Transverse colon (tissue), 4 donors: ENCODE data around the gene PTPRR. TPM values are rescaled to one million over a fixed set of nuclear protein-coding genes. Genes with fewer than 3 reads are reported as not detected.
"Not testable (repeated sequence)": the region's sequence is repeated elsewhere in the genome, so short reads cannot be mapped to it uniquely, and the experiment has no call there.

ENCODE experiments used
- DNase-seq: peaks from one replicate; pipeline ENCODE4 v3.0.0-alpha.2; 2019
- H3K27ac ChIP-seq, 4 donors: fragments of 200-600 bp; sonication (generic); 2 replicates each; pipeline ENCODE4 v1.5.1; 2016 to 2018; ENCODE audit warnings: inconsistent platforms in 4 of 4
- H3K27me3 ChIP-seq: fragments of 200-600 bp; sonication (generic); 2 replicates; pipeline ENCODE4 v1.5.1; 2017; ENCODE audit warnings: inconsistent platforms
- H3K36me3 ChIP-seq, 4 donors: fragments of 200-600 bp; sonication (generic); 2 replicates each; pipeline ENCODE4 v1.5.1; 2017 to 2019; ENCODE audit warnings: inconsistent platforms in 4 of 4
- H3K4me1 ChIP-seq, 4 donors: fragments of 200-600 bp; sonication (generic); 2 replicates each; pipeline ENCODE4 v1.5.1; 2017 to 2020; ENCODE audit warnings: inconsistent platforms in 4 of 4
- H3K4me3 ChIP-seq, 4 donors: fragments of 200-600 bp; sonication (generic); 1 replicate in 1 of 4; 2 replicates in 3 of 4; pipeline versions ENCODE4 v1.5.1 to v1.6.1; 2017 to 2019; ENCODE audit warnings: inconsistent platforms in 4 of 4
- H3K9me3 ChIP-seq, 2 donors: fragments of 200-600 bp; sonication (generic); 2 replicates each; pipeline ENCODE4 v1.5.1; 2017 to 2019; ENCODE audit warnings: inconsistent platforms in 2 of 2
- EP300 ChIP-seq: sonication (generic); formaldehyde crosslinking; IDR thresholded peaks from one replicate; pipeline ENCODE4 v1.6.1; 2017; ENCODE audit warnings: antibody characterized with exemption, low read depth
- POLR2A ChIP-seq: fragments of 450-650 bp; IDR thresholded peaks from one replicate; pipeline ENCODE4 v1.6.1; 2016; ENCODE audit warnings: antibody characterized with exemption, mild to moderate bottlenecking, moderate library complexity
- POLR2AphosphoS5 ChIP-seq, 3 donors: sonication (generic); formaldehyde crosslinking; IDR thresholded peaks; one replicate each; pipeline ENCODE4 v1.6.1; 2016; ENCODE audit warnings: antibody characterized with exemption in 3 of 3
- WGBS, 2 donors: methylation state at CpG; one replicate each; pipeline ENCODE4 v1.1.5; 2018; ENCODE audit warnings: low coverage in 1 of 2; 5-methylcytosine and 5-hydroxymethylcytosine counted together
- in situ Hi-C, 4 donors: fragments of 200-750 bp; cut with MboI; loops; one replicate each; pipeline versions ENCODE4 v1.15.0 to v1.15.1; 2017; ENCODE audit warnings: low sequenced_read_pairs in 3 of 4, low pct_ligation_motif_present in 1 of 4, low pct_unique_long_range_greater_than_20kb in 1 of 4
- intact Hi-C: fragments of 100-400 bp; cut with DNase I; formaldehyde crosslinking; loops from one replicate; pipeline ENCODE4 v1.15.1; 2023; ENCODE audit warnings: low total_unique reads
- total RNA-seq, 4 donors: library from RNA; depleted of rRNA; stranded (reverse); fragments of >200 nt; gene quantifications; one replicate each; pipeline ENCODE4 v1.1.0, GENCODE V29; 2016
- TF ChIP-seq, protein P1 (sequence below), 5 experiments: fragments of 200-600 bp in 3 of 5; fragments of 450-650 bp in 2 of 5; sonication (generic) in 3 of 5; IDR thresholded peaks; 1 replicate in 2 of 5; 2 replicates in 3 of 5; pipeline ENCODE4 v1.5.1; 2016 to 2017; ENCODE audit warnings: antibody characterized with exemption in 5 of 5, inconsistent platforms in 3 of 5, mild to moderate bottlenecking in 2 of 5, moderate library complexity in 1 of 5

PTPRR gene
- total RNA-seq, 4 donors from 2014 or later, result 13.2 to 50.9 (median 31.4) TPM; not detected in 1

DNA sequence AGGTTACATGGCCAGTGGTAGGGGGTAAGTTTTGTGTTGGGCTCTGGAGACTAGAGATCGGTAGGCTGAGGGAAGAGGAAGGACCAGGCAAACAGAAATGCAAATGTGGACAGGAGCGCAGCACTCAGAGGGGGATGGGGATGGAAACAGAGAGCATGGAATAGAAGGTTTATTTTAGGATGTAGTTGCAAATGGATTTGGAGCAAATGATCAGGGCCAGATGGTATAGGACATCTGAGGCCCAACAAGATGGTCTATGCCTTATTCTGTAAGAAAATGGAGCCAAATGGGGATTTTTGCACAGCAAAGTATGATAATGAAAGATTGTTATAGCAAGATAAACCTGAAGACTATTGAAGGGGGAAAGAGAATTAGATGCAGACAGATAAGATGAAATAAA lies 180.8 kb downstream of the PTPRR start:
- DNase-seq, result no peak
- no peaks in the 10 kb centered on the region for H3K36me3 ChIP-seq
- WGBS, 2 donors, result 94% methylated on average over 2 of the region's 2 CpGs
- H3K27me3 ChIP-seq, result no peaks in the 10 kb centered on the region
- TF ChIP-seq POLR2A, result no peak
- TF ChIP-seq, protein P1, sequence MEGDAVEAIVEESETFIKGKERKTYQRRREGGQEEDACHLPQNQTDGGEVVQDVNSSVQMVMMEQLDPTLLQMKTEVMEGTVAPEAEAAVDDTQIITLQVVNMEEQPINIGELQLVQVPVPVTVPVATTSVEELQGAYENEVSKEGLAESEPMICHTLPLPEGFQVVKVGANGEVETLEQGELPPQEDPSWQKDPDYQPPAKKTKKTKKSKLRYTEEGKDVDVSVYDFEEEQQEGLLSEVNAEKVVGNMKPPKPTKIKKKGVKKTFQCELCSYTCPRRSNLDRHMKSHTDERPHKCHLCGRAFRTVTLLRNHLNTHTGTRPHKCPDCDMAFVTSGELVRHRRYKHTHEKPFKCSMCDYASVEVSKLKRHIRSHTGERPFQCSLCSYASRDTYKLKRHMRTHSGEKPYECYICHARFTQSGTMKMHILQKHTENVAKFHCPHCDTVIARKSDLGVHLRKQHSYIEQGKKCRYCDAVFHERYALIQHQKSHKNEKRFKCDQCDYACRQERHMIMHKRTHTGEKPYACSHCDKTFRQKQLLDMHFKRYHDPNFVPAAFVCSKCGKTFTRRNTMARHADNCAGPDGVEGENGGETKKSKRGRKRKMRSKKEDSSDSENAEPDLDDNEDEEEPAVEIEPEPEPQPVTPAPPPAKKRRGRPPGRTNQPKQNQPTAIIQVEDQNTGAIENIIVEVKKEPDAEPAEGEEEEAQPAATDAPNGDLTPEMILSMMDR (IDR thresholded peaks at IDR 0.05), result no peak
- TF ChIP-seq EP300, result no peak
- no peak overlapping the region for H3K4me3 ChIP-seq
- no peak overlapping the region for H3K27ac ChIP-seq
- intact Hi-C loops, result no loop called here
- peaks cover 0 to 21% (median 5%) of the 10 kb centered on the region in 4 donors for H3K4me1 ChIP-seq
- no peaks in the 10 kb centered on the region for H3K9me3 ChIP-seq
- in situ Hi-C loops, result loop anchor here (10.0 to 25.0 kb wide), 4 partner anchors 105 to 852 kb away; no protein-coding TSS in a partner anchor

DNA sequence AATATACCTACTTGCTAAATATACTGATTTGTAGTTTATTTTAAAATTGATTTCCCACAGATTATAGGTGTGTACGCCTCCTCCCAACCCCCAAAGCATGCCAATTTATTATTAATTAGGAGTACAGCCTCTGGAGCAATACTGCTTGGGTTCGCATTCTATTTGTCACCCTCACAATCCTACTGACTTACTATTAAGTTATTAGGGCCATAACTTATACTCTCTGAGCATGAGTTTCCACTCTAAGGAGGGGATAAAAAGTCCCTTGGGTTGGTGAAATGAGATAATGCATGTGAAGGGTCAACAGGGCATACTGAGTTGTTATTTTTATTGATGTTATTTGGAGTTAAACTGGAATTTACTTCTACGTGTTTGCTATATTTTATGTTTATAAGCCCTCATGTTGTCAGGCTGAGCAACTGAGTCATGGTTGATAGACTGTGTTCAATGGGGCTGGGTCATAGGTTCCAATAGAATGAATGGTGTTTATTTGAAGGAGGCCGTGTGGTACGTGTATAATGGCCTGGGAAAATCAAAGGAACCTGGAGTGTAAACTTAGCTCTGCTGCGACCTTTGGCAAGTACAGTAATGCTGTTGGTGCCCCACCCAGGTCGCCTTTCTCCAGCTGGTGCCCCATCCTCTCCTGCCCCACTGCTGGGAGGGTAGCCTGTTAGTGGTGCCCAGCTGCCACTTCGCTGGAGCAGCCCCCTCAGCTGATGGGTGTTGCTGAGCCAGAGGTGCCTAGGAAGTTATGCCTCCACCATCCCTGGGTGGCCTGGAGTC lies 184.0 kb downstream of the PTPRR start:
- TF ChIP-seq POLR2AphosphoS5 (IDR thresholded peaks at IDR 0.05), result no peak
- TF ChIP-seq EP300, result no peak
- TF ChIP-seq POLR2A, result no peak
- TF ChIP-seq, protein P1 (IDR thresholded peaks at IDR 0.05), result no peak
- intact Hi-C loops (no loop called here), in situ Hi-C loops (loop anchor here (10.0 to 25.0 kb wide), 4 partner anchors 108 to 849 kb away; no protein-coding TSS in a partner anchor)
- H3K27me3 ChIP-seq, result no peaks in the 10 kb centered on the region
- no peaks in the 10 kb centered on the region for H3K36me3 ChIP-seq
- 53 to 79% methylated on average over 3 to 8 of the region's 8 CpGs for WGBS, 2 donors
- H3K9me3 ChIP-seq, result no peaks in the 10 kb centered on the region
- H3K4me3 ChIP-seq, result no peak overlapping the region
- peaks cover 0 to 17% (median 4%) of the 10 kb centered on the region in 4 donors for H3K4me1 ChIP-seq
- no peak overlapping the region for H3K27ac ChIP-seq
- DNase-seq, result peak; percentile 62

DNA sequence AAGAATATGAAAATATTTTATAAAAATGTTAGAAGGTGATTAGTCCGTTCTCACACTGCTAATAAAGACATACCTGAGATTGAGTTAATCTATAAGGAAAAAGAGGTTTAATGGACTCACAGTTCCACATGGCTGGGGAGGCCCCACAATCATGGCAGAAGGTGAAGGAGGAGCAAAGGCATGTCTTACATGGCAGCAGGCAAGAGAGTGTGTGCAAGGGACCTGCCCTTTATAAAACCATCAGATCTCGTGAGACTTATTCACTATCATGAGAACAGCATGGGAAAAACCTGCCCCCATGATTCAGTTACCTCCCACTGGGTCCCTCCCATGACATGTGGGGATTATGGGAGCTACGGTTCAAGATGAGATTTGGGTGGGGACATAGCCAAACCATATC lies 185.3 kb downstream of the PTPRR start:
- H3K4me1 ChIP-seq, H3K9me3 ChIP-seq, DNase-seq, H3K36me3 ChIP-seq, intact Hi-C loops, H3K4me3 ChIP-seq, H3K27ac ChIP-seq, H3K27me3 ChIP-seq: not testable (repeated sequence)
- in situ Hi-C loops, result loop anchor here (10.0 to 25.0 kb wide), 4 partner anchors 110 to 848 kb away; no protein-coding TSS in a partner anchor
- 79 to 91% methylated on average over 2 to 3 of the region's 3 CpGs for WGBS, 2 donors

DNA sequence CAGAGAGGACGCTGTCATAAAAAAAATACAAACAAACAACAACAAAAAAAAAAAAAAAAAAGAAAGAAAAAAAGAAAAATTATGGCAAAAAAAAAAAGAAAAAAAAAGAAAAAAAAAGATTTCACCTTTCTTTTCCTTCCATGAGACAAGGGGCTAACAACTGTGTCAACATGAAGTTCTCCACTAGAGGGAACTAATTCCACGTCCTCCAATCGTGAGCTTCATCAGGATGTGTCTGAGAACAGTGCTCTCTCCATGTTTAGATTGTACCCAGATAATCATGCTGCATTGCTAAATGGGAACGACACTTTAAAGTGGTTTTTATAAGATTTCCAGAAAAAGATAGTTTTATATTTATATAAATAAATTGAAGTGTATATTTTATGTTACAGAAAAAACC lies 187.2 kb downstream of the PTPRR start:
- intact Hi-C loops, result no loop called here
- no peaks in the 10 kb centered on the region for H3K9me3 ChIP-seq
- no peak overlapping the region for H3K4me3 ChIP-seq
- in situ Hi-C loops, result loop anchor here (10.0 to 25.0 kb wide), 4 partner anchors 111 to 846 kb away; no protein-coding TSS in a partner anchor
- 1 to 3% methylated on average over 4 of the region's 4 CpGs for WGBS, 2 donors
- no peak for DNase-seq
- no peak overlapping the region for H3K27ac ChIP-seq
- TF ChIP-seq EP300 (no peak), POLR2A (no peak)
- TF ChIP-seq, protein P1 (IDR thresholded peaks at IDR 0.05), result peak; percentile 51 to 78 (median 60)
- H3K4me1 ChIP-seq, result peaks cover 0 to 10% (median 0%) of the 10 kb centered on the region in 4 donors
- H3K27me3 ChIP-seq, result no peaks in the 10 kb centered on the region
- H3K36me3 ChIP-seq, result no peaks in the 10 kb centered on the region
